DMS114 treated with DMSO at 0.1 percent for 48 hours (cell line): ENCODE data around the gene GLI3.

Experiments used
- DNase-seq: peaks from one replicate; lab custom pipeline; 2025; ENCODE audit not compliant: unreplicated experiment; lab: John Stamatoyannopoulos, UW

Gene GLI3

GRCh38 chr7:42106562-42106961 lies 130.4 kb downstream of the GLI3 start:
- DNase-seq = no peak

- DNase-seq = no peak
Observed at GRCh38 chr7:42105554-42106358, 131.3 kb downstream of the GLI3 start.

- DNase-seq = no peak
Observed at GRCh38 chr7:42104694-42105093, 132.3 kb downstream of the GLI3 start.

- no peak for DNase-seq
Observed at GRCh38 chr7:42104231-42104630, 132.8 kb downstream of the GLI3 start.

- no peak for DNase-seq
Observed at GRCh38 chr7:42103456-42103855, 133.6 kb downstream of the GLI3 start.

GRCh38 chr7:42103020-42103419 lies 134.0 kb downstream of the GLI3 start:
- DNase-seq = no peak

GRCh38 chr7:42102301-42102700 lies 134.7 kb downstream of the GLI3 start:
- DNase-seq = no peak

- no peak for DNase-seq
Observed at GRCh38 chr7:42100156-42100508, 136.9 kb downstream of the GLI3 start.

- DNase-seq = no peak
Observed at GRCh38 chr7:42099470-42100155, 137.4 kb downstream of the GLI3 start.

GRCh38 chr7:42099066-42099465 lies 137.9 kb downstream of the GLI3 start:
- DNase-seq = no peak

- no peak for DNase-seq
Observed at GRCh38 chr7:42097752-42098151, 139.3 kb downstream of the GLI3 start.

GRCh38 chr7:42096681-42097561 lies 140.1 kb downstream of the GLI3 start:
- no peak for DNase-seq

GRCh38 chr7:42096268-42096667 lies 140.7 kb downstream of the GLI3 start:
- DNase-seq = no peak

GRCh38 chr7:42095791-42096190 lies 141.2 kb downstream of the GLI3 start:
- DNase-seq = no peak

- DNase-seq = no peak
Observed at GRCh38 chr7:42093349-42093905, 143.6 kb downstream of the GLI3 start.

GRCh38 chr7:42091461-42092291 lies 145.3 kb downstream of the GLI3 start:
- DNase-seq = no peak

- no peak for DNase-seq
Observed at GRCh38 chr7:42090806-42091205, 146.2 kb downstream of the GLI3 start.

GRCh38 chr7:42090056-42090455 lies 147.0 kb downstream of the GLI3 start:
- no peak for DNase-seq

GRCh38 chr7:42087616-42088015 lies 149.4 kb downstream of the GLI3 start:
- DNase-seq = no peak

- no peak for DNase-seq
Observed at GRCh38 chr7:42085531-42085930, 151.5 kb downstream of the GLI3 start.
